HG02610 (cell line): ENCODE data around the gene PHOX2B.

ENCODE experiments used
- ATAC-seq: cut with Tn5 transposase; IDR thresholded peaks from one replicate; pipeline ENCODE4 v1.9.1; 2021; ENCODE audit warnings: mild to moderate bottlenecking, moderate library complexity; ENCODE audit not compliant: unreplicated experiment

PHOX2B gene

DNA sequence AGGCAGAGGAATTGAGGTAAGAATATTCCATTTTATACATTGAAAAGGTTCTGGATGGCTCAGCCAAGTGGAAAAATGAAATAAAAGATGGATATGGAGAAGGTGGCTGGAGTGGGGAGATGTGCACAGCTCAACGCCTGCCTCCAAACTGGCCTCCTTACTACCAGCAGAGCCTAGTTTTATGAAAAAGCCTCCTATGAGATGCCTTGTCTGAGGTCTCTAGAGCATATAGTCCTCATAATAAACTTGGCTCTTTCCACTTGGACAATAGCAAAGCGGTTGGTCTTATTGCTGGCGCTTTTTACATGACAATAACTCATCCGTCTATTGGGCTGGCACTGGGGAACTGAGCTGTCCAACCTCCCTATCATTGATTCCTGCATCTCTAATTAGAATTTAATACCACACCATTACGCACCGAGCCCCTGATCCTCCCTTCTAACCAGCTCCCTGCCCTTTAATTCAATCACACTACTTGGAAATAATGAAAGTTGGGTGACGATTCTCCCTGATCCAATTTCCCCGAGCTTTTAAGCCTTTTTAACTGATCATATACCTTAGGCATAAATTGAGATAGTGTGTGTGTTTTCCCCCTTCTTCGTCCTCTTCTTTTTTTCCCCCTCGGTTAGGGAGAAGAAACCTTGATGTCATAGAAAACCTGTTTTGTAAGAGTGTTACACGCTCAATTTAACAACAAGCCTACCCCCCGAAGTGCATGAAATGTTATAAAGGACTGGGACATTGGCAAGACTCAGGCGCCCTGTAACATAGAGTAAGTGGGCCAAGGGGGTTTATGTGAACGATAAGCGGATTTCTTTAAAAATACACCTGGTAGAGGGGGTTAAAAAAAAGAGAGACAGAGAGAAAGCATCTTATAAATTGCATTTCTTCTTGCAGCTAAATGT lies at the start of gene PHOX2B:
Gene PHOX2B, minus strand, starts transcription at position 155 of the 905 bp plus-strand sequence. Its CDS starts 115 bp downstream, at position 40.
- no peak for ATAC-seq

DNA sequence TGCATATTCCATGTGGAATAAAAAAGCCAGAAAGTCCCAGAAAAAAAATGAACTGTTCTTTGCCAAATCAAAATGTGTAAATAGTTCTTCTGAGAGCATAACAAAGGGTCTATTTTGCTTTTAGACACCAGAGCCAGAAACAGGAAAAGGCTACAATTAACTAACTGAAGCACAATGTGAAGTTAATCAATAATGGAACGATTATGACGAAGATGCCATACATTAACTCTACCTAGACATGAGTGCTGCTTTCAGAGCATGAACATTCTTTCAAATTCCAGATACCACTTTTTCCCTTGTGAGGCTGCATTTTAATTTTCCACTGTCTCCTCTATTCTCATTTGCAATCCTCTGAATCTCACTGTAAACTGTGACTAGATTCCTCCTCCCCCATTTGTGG lies 48.7 kb upstream of the PHOX2B start:
- no peak for ATAC-seq

- ATAC-seq = no peak
Measured at GRCh38 chr4:41796545-41797210, 48.2 kb upstream of the PHOX2B start.

DNA sequence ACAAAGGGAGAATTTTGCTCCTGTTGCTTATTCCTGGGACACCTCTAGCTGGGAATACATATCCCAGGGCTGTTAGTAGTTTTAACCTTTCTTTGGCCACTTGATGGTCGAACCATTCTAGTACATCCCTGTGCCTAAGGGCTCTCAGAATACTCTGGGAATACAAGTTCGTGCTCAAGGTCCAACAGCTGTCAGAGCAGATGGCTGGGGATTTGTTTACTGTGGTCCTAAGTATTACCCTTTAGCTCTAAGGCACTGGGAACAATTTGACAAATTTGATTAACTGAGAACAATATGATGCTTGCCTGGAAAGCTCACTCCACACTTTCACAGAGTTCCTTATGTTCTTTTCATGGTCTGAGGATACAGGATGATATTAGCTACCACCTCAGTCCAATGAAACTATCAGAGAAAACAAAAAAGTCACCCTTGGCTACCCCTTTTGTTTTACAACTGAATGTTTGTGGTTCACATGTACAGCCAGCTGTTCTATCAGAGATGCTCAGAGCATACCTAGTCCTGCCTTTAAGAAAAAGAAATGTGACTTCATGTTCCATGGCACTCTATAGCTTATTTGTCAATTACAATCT lies 47.4 kb upstream of the PHOX2B start:
- ATAC-seq = no peak

DNA sequence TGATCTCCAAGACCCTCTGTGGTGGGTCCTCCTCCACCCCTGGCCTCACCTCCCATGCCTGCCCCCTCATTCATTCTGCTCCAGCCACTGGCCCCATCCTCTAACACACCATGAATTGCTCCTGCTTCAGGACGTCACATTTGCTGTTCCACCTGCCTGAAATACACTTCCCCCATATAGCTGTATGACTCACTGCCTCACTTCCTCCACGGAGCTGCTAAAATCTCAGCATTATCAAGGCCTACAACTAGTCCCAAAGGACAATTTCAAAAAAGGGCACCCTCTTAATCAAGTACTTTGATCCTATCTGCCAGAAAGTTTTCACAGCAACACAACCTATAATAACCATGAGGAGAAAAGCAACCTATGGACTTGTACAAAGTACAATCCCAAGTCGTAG lies 43.6 kb upstream of the PHOX2B start:
- no peak for ATAC-seq

DNA sequence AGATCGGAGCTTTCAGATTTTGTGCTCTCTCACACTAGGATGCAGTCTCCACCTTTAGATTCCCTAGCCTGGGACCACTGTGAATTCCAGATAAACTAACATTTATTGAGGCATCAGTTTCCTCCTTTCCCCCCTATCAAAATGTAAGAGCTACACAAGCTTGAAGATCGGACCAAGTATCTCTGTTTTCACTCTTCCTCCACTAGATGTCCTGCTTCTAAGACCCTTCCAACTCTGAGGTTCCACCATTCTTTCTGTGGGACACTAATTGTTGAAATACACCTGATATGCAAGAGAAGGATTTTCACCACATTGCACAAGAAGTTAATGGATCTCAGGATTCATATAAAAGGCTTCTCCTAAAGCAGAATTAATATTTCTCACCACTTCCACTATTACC lies 43.0 kb upstream of the PHOX2B start:
- no peak for ATAC-seq

DNA sequence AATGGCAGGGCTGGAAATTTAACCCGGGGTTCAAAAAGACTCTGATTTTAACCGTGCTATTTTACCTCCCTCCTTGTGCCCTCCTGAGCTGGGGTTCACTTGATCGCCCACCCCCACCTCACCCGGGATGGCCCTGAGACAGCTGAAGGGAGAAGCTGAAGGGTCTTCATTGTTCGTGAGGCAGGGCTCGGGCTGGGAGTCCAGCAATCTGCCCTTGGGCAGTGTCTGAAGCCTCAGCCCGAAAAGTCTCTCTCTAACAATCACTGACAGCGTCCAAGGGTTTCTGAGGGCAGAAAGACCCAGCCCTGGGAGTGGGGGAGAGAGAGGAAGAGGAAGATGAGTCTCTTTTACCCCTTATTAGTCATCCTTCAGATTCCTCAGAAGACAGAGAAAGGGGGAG lies 39.4 kb upstream of the PHOX2B start:
- no peak for ATAC-seq

DNA sequence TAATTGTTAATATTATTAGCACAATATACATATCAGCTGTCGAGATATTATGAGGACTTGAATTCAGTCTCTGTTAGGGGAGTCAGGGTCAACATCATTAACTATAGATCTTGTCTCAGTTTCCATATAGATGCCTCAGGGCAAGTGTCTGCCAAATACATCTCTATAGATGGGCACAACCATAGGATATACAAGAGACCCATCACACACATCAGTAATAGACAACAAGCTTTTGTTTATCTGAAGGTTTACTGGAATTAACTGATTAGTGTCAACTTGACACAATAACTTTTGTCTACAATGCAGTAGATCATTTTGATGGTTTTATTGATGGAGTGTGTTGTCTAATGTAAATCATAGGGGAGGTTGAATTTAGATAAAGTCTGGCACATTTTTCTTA lies 37.1 kb upstream of the PHOX2B start:
- ATAC-seq = no peak

- ATAC-seq = no peak
Measured at GRCh38 chr4:41784191-41784979, 35.9 kb upstream of the PHOX2B start.

- no peak for ATAC-seq
Measured at GRCh38 chr4:41776466-41776865, 27.9 kb upstream of the PHOX2B start.

- ATAC-seq = no peak
Measured at GRCh38 chr4:41763729-41764128, 15.2 kb upstream of the PHOX2B start.

GRCh38 chr4:41758884-41759283 lies 10.4 kb upstream of the PHOX2B start:
- no peak for ATAC-seq

GRCh38 chr4:41757521-41758156 lies 9.1 kb upstream of the PHOX2B start:
- no peak for ATAC-seq

DNA sequence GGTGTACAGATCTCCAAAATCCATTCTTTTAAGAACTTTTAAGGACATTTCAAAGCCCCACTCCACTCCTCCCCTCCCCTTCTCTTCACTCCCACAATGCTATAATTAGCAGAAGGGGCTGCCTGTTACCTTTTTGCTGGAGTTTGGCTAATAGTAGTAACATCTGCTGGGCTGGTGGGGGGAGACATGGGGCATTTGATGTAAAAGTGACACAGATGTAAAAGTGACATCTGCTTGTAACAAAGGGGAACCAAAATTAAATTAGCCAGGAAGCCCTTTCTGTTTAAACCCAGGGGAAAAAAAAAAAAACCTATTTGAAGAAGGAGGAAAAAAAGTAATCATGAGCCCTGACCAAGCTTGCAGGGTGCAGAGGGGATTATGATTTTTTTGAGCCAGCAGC lies 5.4 kb upstream of the PHOX2B start:
- no peak for ATAC-seq

DNA sequence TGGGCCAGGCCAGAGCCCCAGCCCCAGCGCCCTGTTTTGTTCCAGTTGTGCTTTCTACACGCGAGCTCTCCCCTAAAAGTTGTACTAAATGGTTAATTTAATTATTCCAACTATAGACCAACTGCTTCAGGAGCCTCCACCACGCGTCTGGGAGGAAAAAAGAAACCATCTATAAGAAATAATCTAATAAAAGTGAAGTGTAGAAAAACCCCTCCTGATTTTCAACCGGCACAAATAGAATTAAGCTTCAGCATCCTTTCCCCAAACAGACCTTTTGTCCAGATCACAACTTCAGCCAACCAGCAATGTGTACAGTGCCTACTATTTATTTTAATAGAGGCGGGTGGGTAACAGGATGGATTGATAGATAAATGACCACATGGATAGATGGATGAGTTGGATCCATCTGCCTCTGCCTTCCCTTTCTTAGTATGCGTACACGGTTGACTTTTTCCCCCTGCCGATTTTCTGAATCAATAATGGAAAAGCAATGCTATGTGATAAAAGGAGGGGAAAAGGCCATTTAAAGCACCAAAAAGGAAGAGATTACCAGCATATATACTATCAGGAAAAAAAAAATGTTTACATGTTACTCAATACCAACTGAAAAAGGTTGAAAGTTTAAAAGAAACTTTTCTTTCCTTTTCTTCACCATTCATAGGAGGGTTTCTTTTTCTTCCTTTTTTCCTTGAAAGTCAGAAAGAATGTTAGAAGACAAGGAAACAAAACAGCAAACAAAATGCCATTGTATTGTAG lies 3.7 kb upstream of the PHOX2B start:
- no peak for ATAC-seq

DNA sequence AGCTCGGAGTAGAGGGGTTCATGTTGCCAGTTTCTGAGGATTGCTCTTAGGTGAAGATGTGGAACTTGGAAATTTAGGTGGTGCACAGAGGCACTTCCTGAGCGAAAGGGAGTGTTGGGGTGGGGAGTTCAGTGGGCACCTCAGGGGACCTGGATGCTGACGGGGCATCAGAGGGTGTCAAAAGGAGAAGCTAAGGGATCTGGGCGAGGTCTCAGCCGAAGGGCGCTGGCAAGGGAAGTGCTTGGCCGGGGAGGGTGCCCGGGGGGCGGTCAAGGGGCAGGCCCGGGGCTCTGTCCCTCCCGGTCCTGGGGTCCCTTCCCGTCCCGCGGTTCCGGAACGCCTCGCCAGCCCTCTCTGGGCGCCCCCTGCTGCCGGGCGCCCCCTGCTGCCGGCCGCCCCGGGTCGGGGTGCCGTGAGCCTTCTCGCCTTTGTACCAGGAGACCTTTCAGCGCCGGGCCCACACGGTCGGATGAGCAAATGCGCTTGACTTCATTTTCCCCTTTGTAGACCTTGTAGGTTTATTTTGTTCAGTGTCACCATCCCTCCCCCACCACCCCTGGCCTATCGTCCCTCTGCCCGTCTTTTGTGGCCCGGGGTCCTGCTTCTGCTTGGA lies 3.0 kb upstream of the PHOX2B start:
- ATAC-seq = no peak

- ATAC-seq = no peak
Measured at GRCh38 chr4:41750626-41751448, 2.3 kb upstream of the PHOX2B start.

GRCh38 chr4:41750121-41750625 lies 1.6 kb upstream of the PHOX2B start:
- ATAC-seq = no peak
